ENCODE data around the gene TFAP2C. TPM values are rescaled to one million over a fixed set of nuclear protein-coding genes. Genes with fewer than 3 reads are reported as not detected.
"Not testable (repeated sequence)": the region's sequence is repeated elsewhere in the genome, so short reads cannot be mapped to it uniquely, and the experiment has no call there.

TFAP2C gene
- total RNA-seq, 1 donor from 2014 or later: 92.9 TPM

DNA sequence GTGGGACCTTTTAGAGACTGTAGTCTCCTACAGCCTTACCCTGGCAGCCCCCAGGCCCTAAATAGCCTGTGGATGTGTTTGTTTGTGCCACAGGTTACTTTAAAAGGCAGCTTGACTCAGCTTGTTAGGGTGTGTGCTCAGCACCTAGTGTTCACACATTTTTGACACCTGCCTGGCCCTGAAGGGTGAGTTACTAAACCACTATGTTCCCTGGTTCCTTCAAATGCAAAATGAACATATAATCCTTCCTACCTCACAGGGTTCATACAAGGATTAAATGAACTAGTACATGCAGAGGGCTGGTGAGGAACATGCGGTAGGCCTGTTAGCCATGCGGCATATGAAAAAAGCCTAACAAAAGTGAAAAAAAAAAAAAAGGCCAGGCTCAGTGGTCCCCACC, 14.9 kb upstream of the TFAP2C start:
- DNase-seq (ENCODE audit: extremely low spot score, unreplicated experiment): no peak
- no peaks in the 10 kb centered on the region for H3K27me3 Mint-ChIP-seq (ENCODE audit: unreplicated experiment)
- TF ChIP-seq, protein P1, sequence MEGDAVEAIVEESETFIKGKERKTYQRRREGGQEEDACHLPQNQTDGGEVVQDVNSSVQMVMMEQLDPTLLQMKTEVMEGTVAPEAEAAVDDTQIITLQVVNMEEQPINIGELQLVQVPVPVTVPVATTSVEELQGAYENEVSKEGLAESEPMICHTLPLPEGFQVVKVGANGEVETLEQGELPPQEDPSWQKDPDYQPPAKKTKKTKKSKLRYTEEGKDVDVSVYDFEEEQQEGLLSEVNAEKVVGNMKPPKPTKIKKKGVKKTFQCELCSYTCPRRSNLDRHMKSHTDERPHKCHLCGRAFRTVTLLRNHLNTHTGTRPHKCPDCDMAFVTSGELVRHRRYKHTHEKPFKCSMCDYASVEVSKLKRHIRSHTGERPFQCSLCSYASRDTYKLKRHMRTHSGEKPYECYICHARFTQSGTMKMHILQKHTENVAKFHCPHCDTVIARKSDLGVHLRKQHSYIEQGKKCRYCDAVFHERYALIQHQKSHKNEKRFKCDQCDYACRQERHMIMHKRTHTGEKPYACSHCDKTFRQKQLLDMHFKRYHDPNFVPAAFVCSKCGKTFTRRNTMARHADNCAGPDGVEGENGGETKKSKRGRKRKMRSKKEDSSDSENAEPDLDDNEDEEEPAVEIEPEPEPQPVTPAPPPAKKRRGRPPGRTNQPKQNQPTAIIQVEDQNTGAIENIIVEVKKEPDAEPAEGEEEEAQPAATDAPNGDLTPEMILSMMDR (IDR thresholded peaks at IDR 0.05): no peak
- H3K9me3 Mint-ChIP-seq (ENCODE audit: unreplicated experiment): no peaks in the 10 kb centered on the region
- H3K27ac Mint-ChIP-seq (ENCODE audit: unreplicated experiment): no peak overlapping the region
- H3K4me3 Mint-ChIP-seq (ENCODE audit: unreplicated experiment): no peak overlapping the region
- H3K36me3 Mint-ChIP-seq (ENCODE audit: unreplicated experiment): no peaks in the 10 kb centered on the region
- H3K4me1 Mint-ChIP-seq (ENCODE audit: unreplicated experiment): no peaks in the 10 kb centered on the region

DNA sequence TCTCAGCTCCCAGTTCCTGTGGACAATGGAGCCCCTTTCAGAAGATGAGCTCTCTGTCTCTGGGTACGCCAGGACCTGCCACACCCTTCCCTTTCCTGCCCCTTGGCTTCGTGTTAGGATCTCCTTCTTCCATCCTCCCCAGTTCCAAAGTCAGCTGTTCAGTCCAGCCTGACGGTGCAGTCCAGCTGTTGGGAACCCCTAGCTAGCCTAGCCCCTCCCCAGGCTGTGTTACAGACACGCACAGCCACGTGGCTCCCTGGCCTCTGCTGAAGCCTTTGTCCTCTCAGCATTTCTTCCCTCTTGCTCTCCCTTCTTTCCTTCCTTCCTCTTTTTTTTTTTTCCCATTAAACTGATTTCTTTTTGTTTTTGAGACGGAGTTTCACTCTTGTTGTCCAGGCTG, 12.4 kb upstream of the TFAP2C start:
- no peaks in the 10 kb centered on the region for H3K27me3 Mint-ChIP-seq (ENCODE audit: unreplicated experiment)
- H3K27ac Mint-ChIP-seq (ENCODE audit: unreplicated experiment): no peak overlapping the region
- no peaks in the 10 kb centered on the region for H3K9me3 Mint-ChIP-seq (ENCODE audit: unreplicated experiment)
- no peak for DNase-seq (ENCODE audit: extremely low spot score, unreplicated experiment)
- H3K4me1 Mint-ChIP-seq (ENCODE audit: unreplicated experiment): peaks cover 2% of the 10 kb centered on the region
- H3K36me3 Mint-ChIP-seq (ENCODE audit: unreplicated experiment): no peaks in the 10 kb centered on the region
- no peak overlapping the region for H3K4me3 Mint-ChIP-seq (ENCODE audit: unreplicated experiment)
- TF ChIP-seq, protein P1 (IDR thresholded peaks at IDR 0.05): no peak

DNA sequence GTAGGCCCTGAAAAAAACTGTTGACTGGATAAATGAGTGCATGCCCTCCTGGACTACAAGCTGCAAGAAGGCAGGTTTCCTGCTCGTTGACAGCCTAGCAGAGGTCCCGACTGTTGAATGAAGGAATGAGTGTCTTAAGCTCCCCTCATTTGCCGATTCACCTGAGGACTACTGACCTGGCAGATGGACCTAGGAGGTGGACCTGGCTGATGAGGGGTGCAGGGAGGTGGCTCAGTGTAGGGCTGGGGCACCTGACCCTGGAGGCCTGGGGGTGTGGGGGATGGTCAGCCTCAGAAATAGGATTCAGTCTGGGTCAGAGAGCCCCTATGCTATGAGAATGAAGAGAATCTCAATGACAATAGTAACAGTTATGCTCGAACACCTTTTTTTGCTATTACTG, 11.6 kb upstream of the TFAP2C start:
- TF ChIP-seq, protein P1 (IDR thresholded peaks at IDR 0.05): no peak
- Mint-ChIP-seq H3K36me3 (ENCODE audit: unreplicated experiment) (no peaks in the 10 kb centered on the region), H3K9me3 (ENCODE audit: unreplicated experiment) (no peaks in the 10 kb centered on the region), H3K4me3 (ENCODE audit: unreplicated experiment) (no peak overlapping the region), H3K27me3 (ENCODE audit: unreplicated experiment) (no peaks in the 10 kb centered on the region), H3K27ac (ENCODE audit: unreplicated experiment) (no peak overlapping the region), H3K4me1 (ENCODE audit: unreplicated experiment) (peaks cover 7% of the 10 kb centered on the region)
- DNase-seq (ENCODE audit: extremely low spot score, unreplicated experiment): no peak

DNA sequence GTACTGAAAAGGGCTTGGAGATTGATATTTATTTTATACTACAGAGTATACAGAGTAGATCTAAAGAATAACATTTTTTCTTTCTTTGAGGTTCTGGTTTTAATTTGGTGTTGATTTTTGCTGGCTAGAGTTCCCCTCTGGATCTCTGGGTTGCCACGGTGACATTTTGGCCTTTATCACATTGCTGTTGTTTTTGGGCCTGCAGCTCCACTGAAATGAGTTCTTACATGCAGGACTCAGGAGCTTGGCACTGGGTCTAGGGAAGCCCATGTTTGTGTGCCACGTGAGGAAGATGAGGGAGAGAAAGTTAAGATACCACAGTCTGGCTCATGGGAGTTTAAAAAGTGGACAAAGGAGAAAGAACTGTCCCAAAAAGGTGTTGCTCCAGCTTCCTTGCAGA, 7.4 kb upstream of the TFAP2C start:
- Mint-ChIP-seq H3K9me3 (ENCODE audit: unreplicated experiment) (no peaks in the 10 kb centered on the region), H3K4me3 (ENCODE audit: unreplicated experiment) (no peak overlapping the region), H3K4me1 (ENCODE audit: unreplicated experiment) (peaks cover 17% of the 10 kb centered on the region), H3K36me3 (ENCODE audit: unreplicated experiment) (no peaks in the 10 kb centered on the region), H3K27me3 (ENCODE audit: unreplicated experiment) (no peaks in the 10 kb centered on the region), H3K27ac (ENCODE audit: unreplicated experiment) (no peak overlapping the region)
- no peak for DNase-seq (ENCODE audit: extremely low spot score, unreplicated experiment)
- TF ChIP-seq, protein P1 (IDR thresholded peaks at IDR 0.05): no peak

DNA sequence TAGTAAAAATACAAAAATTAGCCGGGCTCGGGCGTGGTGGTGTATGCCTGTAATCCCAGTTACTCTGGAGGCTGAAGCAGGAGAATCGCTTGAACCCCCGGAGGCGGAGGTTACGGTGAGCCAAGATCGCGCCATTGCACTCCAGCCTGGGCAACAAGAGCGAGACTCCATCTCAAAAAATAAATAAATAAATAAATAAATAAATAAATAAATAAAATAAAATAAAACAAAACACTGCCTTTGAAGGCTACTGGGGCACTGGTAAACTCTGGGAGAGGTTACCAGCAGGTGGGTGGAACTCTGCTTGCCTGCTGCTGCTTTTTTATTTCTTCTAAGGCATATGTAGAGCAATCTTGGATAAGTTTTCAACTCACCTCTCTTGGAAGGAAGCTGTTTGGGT, 5.2 kb upstream of the TFAP2C start:
- H3K27ac Mint-ChIP-seq (ENCODE audit: unreplicated experiment); DNase-seq (ENCODE audit: extremely low spot score, unreplicated experiment); H3K4me3 Mint-ChIP-seq (ENCODE audit: unreplicated experiment); H3K36me3 Mint-ChIP-seq (ENCODE audit: unreplicated experiment); H3K9me3 Mint-ChIP-seq (ENCODE audit: unreplicated experiment); H3K27me3 Mint-ChIP-seq (ENCODE audit: unreplicated experiment): not testable (repeated sequence)
- peaks cover 32% of the 10 kb centered on the region for H3K4me1 Mint-ChIP-seq (ENCODE audit: unreplicated experiment)

Measured in osteocyte (in vitro differentiated cells).